Neutrophil (primary cell): ENCODE measurements around the gene ATG2A.

Source experiments
- H3K27ac ChIP-seq: fragments of 200-600 bp; sonication (generic); 2 replicates; pipeline ENCODE4 v1.5.1; 2016; ENCODE audit warnings: mild to moderate bottlenecking, moderate library complexity
- H3K27me3 ChIP-seq: fragments of 200-600 bp; sonication (generic); 2 replicates; pipeline ENCODE4 v1.6.0; 2016; ENCODE audit warnings: mild to moderate bottlenecking
- H3K36me3 ChIP-seq: fragments of 200-600 bp; sonication (generic); 2 replicates; pipeline ENCODE4 v1.5.1; 2017
- H3K4me1 ChIP-seq, 2 experiments: fragments of 200-600 bp in 1 of 2; sonication (generic) in 1 of 2; 1 replicate in 1 of 2; 2 replicates in 1 of 2; pipeline versions ENCODE4 v1.5.1 to v1.6.1; 2013 to 2016; ENCODE audit warnings: low read depth in 1 of 2, low read length in 1 of 2, mild to moderate bottlenecking in 1 of 2, moderate library complexity in 1 of 2; ENCODE audit not compliant: control insufficient read depth in 1 of 2, insufficient read depth in 1 of 2
- H3K4me3 ChIP-seq, 2 experiments: fragments of 200-600 bp in 1 of 2; sonication (generic) in 1 of 2; 1 replicate in 1 of 2; 2 replicates in 1 of 2; pipeline ENCODE4 v1.5.1; 2013 to 2016; ENCODE audit warnings: low read depth in 1 of 2, low read length in 1 of 2, mild to moderate bottlenecking in 1 of 2, moderate library complexity in 1 of 2
- H3K9me3 ChIP-seq: fragments of 200-600 bp; sonication (generic); 2 replicates; pipeline ENCODE4 v1.5.1; 2016
- TF ChIP-seq, protein P1 (sequence below): fragments of 200-600 bp; sonication (generic); IDR thresholded peaks from 2 replicates; pipeline ENCODE4 v1.5.1; 2016; ENCODE audit warnings: antibody characterized with exemption

ATG2A gene

DNA sequence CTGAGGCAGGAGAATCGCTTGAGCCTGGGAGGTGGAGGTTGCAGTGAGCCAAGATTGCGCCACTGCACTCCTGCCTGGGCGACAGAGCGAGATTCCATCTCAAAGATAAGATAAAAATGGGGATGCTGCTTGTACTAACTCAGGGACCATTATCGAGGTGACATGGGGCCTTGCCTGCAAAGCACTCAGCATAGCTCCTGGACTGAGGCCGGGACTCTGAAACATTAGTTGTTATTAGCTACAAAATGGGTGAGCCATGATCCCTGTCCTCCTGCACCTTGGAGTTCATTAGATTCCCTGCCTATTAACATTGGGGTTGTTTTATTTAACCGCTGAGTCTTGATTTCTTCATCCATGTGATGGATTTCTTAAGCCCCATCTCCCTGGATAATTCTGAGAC lies 12.6 kb upstream of the ATG2A start:
- Histone ChIP-seq H3K27ac (no peak overlapping the region), H3K27me3 (no peaks in the 10 kb centered on the region), H3K4me3 (no peak overlapping the region), H3K4me1 (peaks cover 18 to 29% of the 10 kb centered on the region in 2 experiments), H3K36me3 (peaks cover 86% of the 10 kb centered on the region), H3K9me3 (no peaks in the 10 kb centered on the region)
- TF ChIP-seq, protein P1, sequence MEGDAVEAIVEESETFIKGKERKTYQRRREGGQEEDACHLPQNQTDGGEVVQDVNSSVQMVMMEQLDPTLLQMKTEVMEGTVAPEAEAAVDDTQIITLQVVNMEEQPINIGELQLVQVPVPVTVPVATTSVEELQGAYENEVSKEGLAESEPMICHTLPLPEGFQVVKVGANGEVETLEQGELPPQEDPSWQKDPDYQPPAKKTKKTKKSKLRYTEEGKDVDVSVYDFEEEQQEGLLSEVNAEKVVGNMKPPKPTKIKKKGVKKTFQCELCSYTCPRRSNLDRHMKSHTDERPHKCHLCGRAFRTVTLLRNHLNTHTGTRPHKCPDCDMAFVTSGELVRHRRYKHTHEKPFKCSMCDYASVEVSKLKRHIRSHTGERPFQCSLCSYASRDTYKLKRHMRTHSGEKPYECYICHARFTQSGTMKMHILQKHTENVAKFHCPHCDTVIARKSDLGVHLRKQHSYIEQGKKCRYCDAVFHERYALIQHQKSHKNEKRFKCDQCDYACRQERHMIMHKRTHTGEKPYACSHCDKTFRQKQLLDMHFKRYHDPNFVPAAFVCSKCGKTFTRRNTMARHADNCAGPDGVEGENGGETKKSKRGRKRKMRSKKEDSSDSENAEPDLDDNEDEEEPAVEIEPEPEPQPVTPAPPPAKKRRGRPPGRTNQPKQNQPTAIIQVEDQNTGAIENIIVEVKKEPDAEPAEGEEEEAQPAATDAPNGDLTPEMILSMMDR, result no peak

DNA sequence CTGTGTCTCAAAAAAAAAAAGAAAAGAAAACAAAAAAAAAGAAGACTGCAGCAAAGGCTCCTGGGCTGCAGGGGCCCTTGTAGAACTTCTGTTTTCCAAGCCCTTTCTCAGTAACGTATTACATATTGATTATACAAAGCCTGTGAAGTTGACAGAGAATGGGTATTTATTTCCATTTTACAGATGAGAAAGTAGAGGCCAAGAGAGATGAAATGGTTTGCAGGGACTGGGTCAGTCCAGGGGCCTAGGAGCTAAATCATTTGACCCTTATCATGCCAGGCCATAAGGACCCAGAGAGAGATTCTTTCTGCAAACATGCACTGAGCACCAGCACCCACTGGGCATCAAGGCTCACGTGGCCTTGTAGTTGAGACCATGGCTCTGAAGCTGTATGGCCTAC lies 11.9 kb upstream of the ATG2A start:
- Histone ChIP-seq H3K27ac (no peak overlapping the region), H3K4me3 (no peak overlapping the region), H3K27me3 (no peaks in the 10 kb centered on the region), H3K4me1 (peaks cover 16 to 28% of the 10 kb centered on the region in 2 experiments), H3K36me3 (peaks cover 79% of the 10 kb centered on the region), H3K9me3 (no peaks in the 10 kb centered on the region)
- TF ChIP-seq, protein P1, result no peak

DNA sequence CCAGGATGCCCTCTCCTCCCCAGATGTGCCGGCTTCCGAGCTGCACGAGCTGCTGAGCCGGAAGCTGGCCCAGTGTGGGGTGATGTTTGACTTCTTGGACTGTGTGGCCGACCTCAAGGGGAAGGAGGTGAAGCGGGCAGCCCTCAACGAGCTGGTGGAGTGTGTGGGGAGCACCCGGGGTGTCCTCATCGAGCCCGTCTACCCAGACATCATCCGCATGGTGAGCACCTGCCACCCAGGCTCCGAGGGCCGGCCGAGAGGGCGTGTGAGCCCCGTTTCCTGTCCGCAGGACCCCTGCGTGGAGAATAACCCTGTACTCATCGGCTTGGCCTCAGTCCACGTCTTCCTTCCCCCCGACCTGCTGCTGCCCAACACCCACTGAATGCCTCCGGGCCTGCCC lies 9.7 kb upstream of the ATG2A start:
- peaks cover 57% of the 10 kb centered on the region for H3K36me3 ChIP-seq
- peaks cover 21 to 30% of the 10 kb centered on the region in 2 experiments for H3K4me1 ChIP-seq
- TF ChIP-seq, protein P1, result no peak
- H3K27me3 ChIP-seq, result no peaks in the 10 kb centered on the region
- H3K4me3 ChIP-seq, result no peak overlapping the region
- H3K9me3 ChIP-seq, result no peaks in the 10 kb centered on the region
- H3K27ac ChIP-seq, result no peak overlapping the region

DNA sequence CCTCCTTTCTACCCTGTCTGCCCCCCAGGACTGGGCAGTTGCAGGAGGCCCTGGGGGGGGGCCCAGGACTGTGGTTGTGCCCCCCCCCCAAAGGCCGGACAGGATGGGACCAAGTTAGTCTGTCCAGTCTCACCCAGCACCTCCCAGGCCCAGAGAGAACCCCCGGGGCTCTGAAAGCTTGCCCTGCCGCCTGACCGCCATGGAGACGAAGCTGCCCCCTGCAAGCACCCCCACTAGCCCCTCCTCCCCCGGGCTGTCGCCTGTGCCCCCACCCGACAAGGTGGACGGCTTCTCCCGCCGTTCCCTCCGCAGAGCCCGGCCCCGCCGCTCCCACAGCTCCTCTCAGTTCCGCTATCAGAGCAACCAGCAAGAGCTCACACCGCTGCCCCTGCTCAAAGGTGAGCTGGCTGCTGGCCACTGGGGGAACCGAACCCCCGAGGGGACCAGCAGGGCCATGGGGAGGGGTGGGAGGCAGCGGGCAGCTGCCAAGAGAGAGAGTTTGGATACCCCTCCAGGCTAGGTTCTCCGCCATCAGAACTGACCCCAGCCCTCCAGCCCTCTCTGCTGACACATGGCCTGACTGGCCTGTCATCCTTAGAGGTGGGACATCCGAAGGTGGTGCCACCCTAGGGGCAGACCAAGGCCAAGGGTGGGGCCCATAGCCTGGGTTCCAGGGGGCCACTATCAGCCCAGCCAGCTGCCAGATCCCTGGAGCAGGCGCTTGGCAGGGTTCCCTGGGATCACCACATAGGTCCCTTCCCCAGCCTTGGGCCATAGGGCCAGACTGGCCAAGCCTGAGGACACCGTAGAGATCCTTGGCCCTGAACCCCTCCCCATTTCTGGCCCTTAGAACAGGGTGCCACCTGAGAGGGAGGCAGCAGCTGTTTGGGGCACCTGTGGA lies 8.8 kb upstream of the ATG2A start:
- peaks cover 21 to 30% of the 10 kb centered on the region in 2 experiments for H3K4me1 ChIP-seq
- H3K36me3 ChIP-seq, result peaks cover 48% of the 10 kb centered on the region
- TF ChIP-seq, protein P1, result no peak
- no peak overlapping the region for H3K27ac ChIP-seq
- H3K27me3 ChIP-seq, result no peaks in the 10 kb centered on the region
- peak overlapping the region; percentile 70 to 81 for H3K4me3 ChIP-seq
- no peaks in the 10 kb centered on the region for H3K9me3 ChIP-seq

DNA sequence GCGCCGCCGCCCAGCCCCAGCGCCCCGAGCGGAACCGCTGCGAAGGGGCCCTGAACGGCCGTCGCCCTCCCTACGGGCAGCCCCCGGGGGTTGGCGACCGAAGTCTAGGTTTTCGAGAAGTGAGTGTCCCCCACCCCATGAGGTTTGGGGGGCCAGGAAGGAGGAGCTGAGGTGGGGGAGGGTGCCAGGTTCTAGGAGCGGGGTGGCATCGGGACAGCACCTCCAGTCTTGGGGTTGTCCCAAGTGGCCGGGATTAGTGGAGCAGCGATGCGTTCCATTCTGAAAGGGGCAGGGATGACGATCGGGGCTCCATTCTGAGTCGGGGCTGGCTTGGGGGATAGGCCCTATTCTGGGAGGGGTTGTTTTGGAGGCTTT lies 7.9 kb upstream of the ATG2A start:
- TF ChIP-seq, protein P1, result peak; percentile 3

More for the DNA sequence above, 7.9 kb upstream of the ATG2A start:
- peak overlapping the region; percentile 70 to 81 for H3K4me3 ChIP-seq
- peaks cover 39% of the 10 kb centered on the region for H3K36me3 ChIP-seq
- H3K4me1 ChIP-seq, result peaks cover 21 to 30% of the 10 kb centered on the region in 2 experiments
- no peaks in the 10 kb centered on the region for H3K9me3 ChIP-seq
- H3K27me3 ChIP-seq, result no peaks in the 10 kb centered on the region
- H3K27ac ChIP-seq, result peak overlapping the region; percentile 68
